ENCODE data around the gene NRG2. TPM values are rescaled to one million over a fixed set of nuclear protein-coding genes. Genes with fewer than 3 reads are reported as not detected.

NRG2 gene
- total and polyA plus RNA-seq, 12 donors: 1.8 to 16.7 (median 8.4) TPM

GRCh38 chr5:139956342-139956741 lies 86.8 kb downstream of the NRG2 start:
- H3K9me3 ChIP-seq (replicated peaks in 1 of 3): no peaks in the 10 kb centered on the region
- intact Hi-C loops (cut with DNase I): no loop called here
- no peaks in the 10 kb centered on the region for H3K36me3 ChIP-seq (replicated peaks in 1 of 2)
- H3K4me1 ChIP-seq (replicated peaks in 1 of 2): peaks cover 5 to 9% of the 10 kb centered on the region in 2 donors
- H3K4me3 ChIP-seq: no peak overlapping the region
- TF ChIP-seq CTCF (IDR thresholded peaks at IDR 0.05): no peak
- no peak for TF ChIP-seq POLR2A (IDR thresholded peaks at IDR 0.05)
- WGBS, 4 donors: 89 to 99% (median 96%) methylated on average over 4 of the region's 4 CpGs
- H3K27ac ChIP-seq: no peak overlapping the region
- DNase-seq: peak in 1 of 7 donors; percentile 39
- H3K27me3 ChIP-seq: no peaks in the 10 kb centered on the region

GRCh38 chr5:139955616-139956273 lies 87.4 kb downstream of the NRG2 start:
- peaks cover 5 to 9% of the 10 kb centered on the region in 2 donors for H3K4me1 ChIP-seq (replicated peaks in 1 of 2)
- H3K27ac ChIP-seq: no peak overlapping the region
- TF ChIP-seq CTCF (IDR thresholded peaks at IDR 0.05) (no peak), POLR2A (IDR thresholded peaks at IDR 0.05) (no peak)
- H3K9me3 ChIP-seq (replicated peaks in 1 of 3): no peaks in the 10 kb centered on the region
- no peaks in the 10 kb centered on the region for H3K36me3 ChIP-seq (replicated peaks in 1 of 2)
- H3K4me3 ChIP-seq: no peak overlapping the region
- 69 to 81% (median 75%) methylated on average over 5 of the region's 5 CpGs for WGBS, 4 donors
- DNase-seq: peak in 1 of 7 donors; percentile 47
- H3K27me3 ChIP-seq: no peaks in the 10 kb centered on the region
- intact Hi-C loops (cut with DNase I): no loop called here

GRCh38 chr5:139955053-139955605 lies 88.0 kb downstream of the NRG2 start:
- H3K4me3 ChIP-seq: no peak overlapping the region
- H3K36me3 ChIP-seq (replicated peaks in 1 of 2): no peaks in the 10 kb centered on the region
- WGBS, 4 donors: 92 to 93% (median 92%) methylated on average over 5 of the region's 5 CpGs
- no peaks in the 10 kb centered on the region for H3K9me3 ChIP-seq (replicated peaks in 1 of 3)
- TF ChIP-seq CTCF (IDR thresholded peaks at IDR 0.05) (no peak), POLR2A (IDR thresholded peaks at IDR 0.05) (no peak)
- DNase-seq: no peak
- peaks cover 5 to 9% of the 10 kb centered on the region in 2 donors for H3K4me1 ChIP-seq (replicated peaks in 1 of 2)
- no peak overlapping the region for H3K27ac ChIP-seq
- no peaks in the 10 kb centered on the region for H3K27me3 ChIP-seq
- intact Hi-C loops (cut with DNase I): no loop called here

- intact Hi-C loops (cut with DNase I): no loop called here
- no peaks in the 10 kb centered on the region for H3K27me3 ChIP-seq
- TF ChIP-seq POLR2A (IDR thresholded peaks at IDR 0.05) (no peak), CTCF (IDR thresholded peaks at IDR 0.05) (no peak)
- peak in 1 of 7 donors; percentile 20 for DNase-seq
- no peak overlapping the region for H3K4me3 ChIP-seq
- WGBS, 4 donors: 80 to 94% (median 88%) methylated on average over 8 of the region's 8 CpGs
- H3K27ac ChIP-seq: no peak overlapping the region
- H3K36me3 ChIP-seq (replicated peaks in 1 of 2): no peaks in the 10 kb centered on the region
- peaks cover 5 to 9% of the 10 kb centered on the region in 2 donors for H3K4me1 ChIP-seq (replicated peaks in 1 of 2)
- no peaks in the 10 kb centered on the region for H3K9me3 ChIP-seq (replicated peaks in 1 of 3)
These were observed 88.6 kb downstream of the NRG2 start for GRCh38 chr5:139954462-139954861.

Data from adrenal gland (tissue), 12 donors.